HG02623 (cell line): Measurements from ENCODE around the gene FAM90A1.
"Not testable (repeated sequence)": the region's sequence is repeated elsewhere in the genome, so short reads cannot be mapped to it uniquely, and the experiment has no call there.

ENCODE experiments used
- ATAC-seq: cut with Tn5 transposase; IDR thresholded peaks from one replicate; pipeline ENCODE4 v1.9.1; 2021; ENCODE audit warnings: moderate library complexity; ENCODE audit not compliant: unreplicated experiment

Gene FAM90A1

DNA sequence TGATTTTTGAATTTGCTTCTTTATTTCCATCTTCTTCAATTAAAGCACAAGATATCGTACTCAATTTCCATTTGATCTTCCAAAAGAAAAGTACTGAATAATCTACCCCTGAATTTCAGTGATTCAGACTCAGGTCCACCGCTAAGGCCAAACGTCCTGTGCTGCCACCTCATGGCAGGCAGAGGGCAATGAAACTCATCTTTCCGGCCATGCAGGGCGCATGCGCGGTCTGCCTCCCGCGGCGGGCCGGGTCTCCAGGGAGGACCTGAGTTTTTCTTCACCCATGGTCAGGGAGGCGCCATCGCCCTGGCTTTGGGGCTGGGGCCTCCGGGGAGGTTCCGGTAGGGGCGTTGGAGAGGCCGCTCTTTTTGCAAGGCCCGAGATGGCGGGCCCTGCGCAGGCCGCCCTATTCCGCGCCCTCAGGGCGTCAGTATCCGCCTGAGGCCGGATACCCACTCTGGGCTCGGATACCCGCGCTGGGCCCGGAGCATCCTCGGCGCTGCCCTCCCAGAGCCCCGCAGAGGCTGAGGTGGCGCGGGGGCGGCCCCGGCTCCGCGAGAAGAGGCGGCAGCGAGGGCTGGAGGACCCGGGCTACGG, 47.3 kb downstream of the FAM90A1 start:
- ATAC-seq, result not testable (repeated sequence)

DNA sequence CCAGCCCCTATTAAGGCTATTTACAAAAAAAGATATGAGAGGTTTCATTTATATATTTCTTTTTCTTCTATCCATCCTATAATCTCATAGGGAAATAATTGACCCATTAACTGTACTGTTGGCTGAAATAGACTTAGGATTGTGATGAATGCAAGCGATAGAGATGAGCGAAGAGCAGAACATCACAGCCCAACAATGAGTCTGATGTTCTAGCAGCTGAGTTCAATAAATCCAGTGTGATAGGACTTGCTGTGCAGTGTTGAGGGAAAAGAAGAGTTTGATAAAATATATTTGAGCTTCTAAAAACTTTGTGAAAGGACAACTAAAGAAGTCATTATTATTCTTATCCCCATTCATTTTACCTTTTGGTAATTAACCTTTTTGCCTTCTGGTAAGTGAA, 54.5 kb downstream of the FAM90A1 start:
- not testable (repeated sequence) for ATAC-seq
